ENCODE data around the gene POU2F3. TPM values are rescaled to one million over a fixed set of nuclear protein-coding genes. Genes with fewer than 3 reads are reported as not detected.
"Not testable (repeated sequence)": the region's sequence is repeated elsewhere in the genome, so short reads cannot be mapped to it uniquely, and the experiment has no call there.

The POU2F3 gene
- total RNA-seq, 1 experiment from 2014 or later = not detected

DNA sequence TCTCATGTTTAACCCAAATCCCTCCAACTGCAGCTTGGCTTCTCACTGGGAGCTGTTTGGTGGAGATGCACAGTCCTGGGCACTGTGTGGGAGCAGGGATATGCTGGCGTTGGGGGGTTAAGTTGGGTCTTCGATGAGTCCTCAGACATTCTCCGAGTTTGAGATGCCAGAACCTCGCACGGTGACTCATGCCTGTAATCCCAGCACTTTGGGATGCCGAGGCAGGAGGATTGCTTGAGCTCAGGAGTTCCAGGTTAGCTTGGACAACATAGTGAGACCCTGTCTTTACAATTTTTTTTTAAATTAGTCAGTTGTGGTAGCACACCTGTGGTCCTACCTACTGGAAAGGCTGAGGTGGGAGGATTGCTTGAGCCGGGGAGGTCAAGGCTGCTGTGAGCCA lies 20.7 kb downstream of the POU2F3 start:
- no peak for DNase-seq (ENCODE audit: low read depth)
- in situ Hi-C loops (cut with HindIII; ENCODE audit: low pct_unique_long_range_greater_than_20kb, low sequenced_read_pairs) = no loop called here

DNA sequence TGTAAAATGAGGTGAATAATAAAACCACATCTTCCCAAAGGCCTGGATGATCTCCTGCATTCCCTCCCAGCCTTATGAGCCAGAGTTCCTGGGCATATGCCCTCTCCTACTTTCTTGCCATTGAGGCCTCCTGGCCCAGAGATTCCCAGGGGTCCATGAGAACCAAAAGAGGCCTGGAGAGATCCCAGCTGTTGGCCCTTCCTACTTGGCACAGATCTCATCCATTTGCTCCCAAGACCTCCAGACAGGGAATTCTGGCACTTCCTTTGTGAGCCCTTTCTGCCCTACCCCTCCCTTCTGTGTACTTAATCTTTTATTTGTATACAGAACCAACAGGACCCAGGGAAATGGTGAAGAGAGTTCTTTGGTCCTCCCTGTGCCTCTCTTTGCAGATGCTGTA lies 21.4 kb downstream of the POU2F3 start:
- in situ Hi-C loops (cut with HindIII; ENCODE audit: low pct_unique_long_range_greater_than_20kb, low sequenced_read_pairs) = no loop called here
- DNase-seq (ENCODE audit: low read depth) = no peak

DNA sequence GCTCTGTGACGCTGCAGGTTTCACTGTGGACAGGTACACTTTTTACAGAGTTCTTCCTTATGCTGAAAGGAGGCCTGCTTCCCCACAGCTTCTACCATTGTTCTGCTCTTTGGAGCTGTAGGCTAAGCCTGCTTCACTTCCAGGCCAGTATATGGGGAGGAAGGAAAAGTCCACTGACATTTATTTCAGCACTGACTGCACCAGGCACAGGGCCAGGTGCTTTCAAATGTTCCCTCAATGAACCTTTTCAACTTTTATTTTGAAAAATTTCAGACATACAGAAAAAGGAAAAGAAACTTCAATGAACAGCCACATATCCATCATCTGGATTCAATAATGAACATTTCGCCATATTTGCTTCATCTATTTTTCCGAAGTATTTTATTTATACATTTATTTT lies 22.0 kb downstream of the POU2F3 start:
- in situ Hi-C loops (cut with HindIII; ENCODE audit: low pct_unique_long_range_greater_than_20kb, low sequenced_read_pairs) = no loop called here

GRCh38 chr11:120267319-120267718 lies 27.4 kb downstream of the POU2F3 start:
- no peak for DNase-seq (ENCODE audit: low read depth)
- in situ Hi-C loops (cut with HindIII; ENCODE audit: low pct_unique_long_range_greater_than_20kb, low sequenced_read_pairs) = no loop called here

More for the DNA sequence above, 22.0 kb downstream of the POU2F3 start:
- no peak for DNase-seq (ENCODE audit: low read depth)

GRCh38 chr11:120268686-120269085 lies 28.7 kb downstream of the POU2F3 start:
- no peak for DNase-seq (ENCODE audit: low read depth)
- in situ Hi-C loops (cut with HindIII; ENCODE audit: low pct_unique_long_range_greater_than_20kb, low sequenced_read_pairs) = no loop called here

DNA sequence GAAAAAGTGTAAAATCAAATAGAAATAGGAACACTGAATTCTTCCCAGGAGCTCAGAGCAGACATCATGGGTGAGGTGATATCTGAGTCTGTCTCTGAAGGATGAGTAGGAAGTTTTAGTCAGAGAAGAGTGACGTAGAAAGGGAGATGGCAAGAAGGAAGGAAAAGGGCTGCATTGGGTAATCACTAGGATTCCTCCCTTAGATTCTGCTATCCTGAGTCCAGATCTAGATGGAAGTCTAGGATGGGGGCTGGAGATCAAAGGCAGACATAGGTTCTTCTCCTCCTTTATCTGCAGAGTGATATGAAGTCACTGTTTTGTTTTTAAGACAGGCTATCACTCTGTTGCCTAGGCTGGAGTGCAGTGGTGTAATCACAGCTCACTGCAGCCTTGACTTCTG lies 30.4 kb downstream of the POU2F3 start:
- DNase-seq (ENCODE audit: low read depth) = no peak
- in situ Hi-C loops (cut with HindIII; ENCODE audit: low pct_unique_long_range_greater_than_20kb, low sequenced_read_pairs) = no loop called here

DNA sequence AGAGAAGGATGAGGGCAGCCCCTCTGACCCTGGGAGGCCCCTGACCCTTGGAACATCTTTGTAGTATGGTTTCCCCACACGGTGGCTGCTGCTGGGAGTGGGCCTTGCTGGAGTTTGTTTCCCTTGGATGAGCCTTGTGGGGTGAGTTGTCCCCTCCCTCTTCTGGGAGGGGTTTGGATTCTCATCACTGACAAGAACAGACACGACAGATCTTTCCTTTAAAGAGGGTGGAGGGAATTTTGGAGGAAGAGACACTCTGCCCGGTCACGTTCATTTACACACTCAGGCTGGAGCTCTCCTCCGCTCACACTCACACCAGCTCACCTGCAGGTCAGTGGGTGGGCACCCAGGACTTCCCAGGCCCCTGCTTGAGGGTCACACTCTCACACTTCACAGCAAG lies 31.7 kb downstream of the POU2F3 start:
- no peak for DNase-seq (ENCODE audit: low read depth)
- in situ Hi-C loops (cut with HindIII; ENCODE audit: low pct_unique_long_range_greater_than_20kb, low sequenced_read_pairs) = no loop called here

GRCh38 chr11:120272303-120272702 lies 32.4 kb downstream of the POU2F3 start:
- in situ Hi-C loops (cut with HindIII; ENCODE audit: low pct_unique_long_range_greater_than_20kb, low sequenced_read_pairs) = no loop called here
- no peak for DNase-seq (ENCODE audit: low read depth)

DNA sequence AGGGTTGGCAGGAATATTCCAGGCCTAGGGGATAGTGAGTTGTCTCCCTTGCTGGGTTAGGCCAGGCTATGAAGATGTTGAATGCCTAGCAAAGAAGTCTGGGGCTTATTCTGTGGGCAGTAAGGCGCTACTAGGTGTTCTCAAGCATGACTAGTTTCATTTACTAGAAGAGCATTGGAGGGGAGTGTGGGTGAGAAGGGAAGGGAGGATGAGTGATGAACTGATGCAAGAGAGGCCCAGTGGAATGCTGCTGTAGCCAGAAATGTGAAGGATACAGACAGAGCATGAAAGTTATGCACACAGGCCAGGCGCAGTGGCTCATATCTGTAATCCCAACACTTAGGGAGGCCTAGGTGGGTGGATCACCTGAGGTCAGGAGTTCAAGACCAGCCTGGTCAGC lies 33.5 kb downstream of the POU2F3 start:
- in situ Hi-C loops (cut with HindIII; ENCODE audit: low pct_unique_long_range_greater_than_20kb, low sequenced_read_pairs) = no loop called here
- DNase-seq (ENCODE audit: low read depth) = no peak

- in situ Hi-C loops (cut with HindIII; ENCODE audit: low pct_unique_long_range_greater_than_20kb, low sequenced_read_pairs); DNase-seq (ENCODE audit: low read depth): not testable (repeated sequence)
Observed at GRCh38 chr11:120273956-120274355, 34.0 kb downstream of the POU2F3 start.

DNA sequence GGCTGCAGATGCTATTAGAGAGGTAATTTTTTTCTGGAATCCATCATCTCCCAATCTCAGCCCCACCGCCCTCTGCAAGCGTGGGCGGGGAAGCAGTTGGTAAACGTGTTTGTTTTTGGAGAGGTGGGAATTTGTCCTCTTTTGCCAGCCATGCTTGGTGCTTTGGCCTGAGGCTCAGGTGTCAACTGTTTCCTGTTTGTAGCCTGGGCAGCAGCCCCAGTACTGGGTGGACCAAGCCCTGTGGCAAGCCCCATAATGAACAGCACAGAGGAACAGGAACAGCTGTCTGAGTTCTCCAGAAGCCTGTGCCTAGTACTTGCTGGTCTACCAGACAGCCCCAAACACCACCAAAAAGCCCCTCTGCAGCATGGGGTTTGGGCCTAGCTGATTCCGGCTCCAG lies 39.6 kb downstream of the POU2F3 start:
- no peak for DNase-seq (ENCODE audit: low read depth)
- in situ Hi-C loops (cut with HindIII; ENCODE audit: low pct_unique_long_range_greater_than_20kb, low sequenced_read_pairs) = no loop called here

GRCh38 chr11:120280600-120281051 lies 40.7 kb downstream of the POU2F3 start:
- in situ Hi-C loops (cut with HindIII; ENCODE audit: low pct_unique_long_range_greater_than_20kb, low sequenced_read_pairs) = no loop called here
- DNase-seq (ENCODE audit: low read depth) = no peak

- in situ Hi-C loops (cut with HindIII; ENCODE audit: low pct_unique_long_range_greater_than_20kb, low sequenced_read_pairs) = no loop called here
- no peak for DNase-seq (ENCODE audit: low read depth)
Observed at GRCh38 chr11:120281143-120281795, 41.3 kb downstream of the POU2F3 start.

DNA sequence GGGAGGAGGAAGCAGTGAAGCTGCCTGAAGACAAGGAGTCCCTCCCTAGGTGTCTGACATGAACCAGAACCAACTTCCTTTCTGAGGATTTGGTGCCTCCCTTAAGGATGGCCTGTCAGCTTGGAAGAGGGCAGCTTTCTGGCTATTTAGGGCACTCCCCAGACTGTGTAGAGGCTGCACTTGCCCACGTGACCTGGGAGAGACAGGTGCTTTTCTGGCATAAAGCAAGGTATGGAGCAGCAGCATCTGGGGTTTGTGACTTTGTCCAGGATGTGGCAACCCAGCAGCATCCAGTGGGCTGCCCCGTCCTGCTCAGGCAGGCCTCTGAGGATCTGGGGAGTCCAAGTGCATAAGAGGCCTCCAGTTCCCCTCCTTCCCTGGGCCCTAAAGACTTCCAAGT lies 43.2 kb downstream of the POU2F3 start:
- in situ Hi-C loops (cut with HindIII; ENCODE audit: low pct_unique_long_range_greater_than_20kb, low sequenced_read_pairs) = no loop called here
- no peak for DNase-seq (ENCODE audit: low read depth)

- no peak for DNase-seq (ENCODE audit: low read depth)
- in situ Hi-C loops (cut with HindIII; ENCODE audit: low pct_unique_long_range_greater_than_20kb, low sequenced_read_pairs) = no loop called here
Observed at GRCh38 chr11:120284272-120284671, 44.3 kb downstream of the POU2F3 start.

DNA sequence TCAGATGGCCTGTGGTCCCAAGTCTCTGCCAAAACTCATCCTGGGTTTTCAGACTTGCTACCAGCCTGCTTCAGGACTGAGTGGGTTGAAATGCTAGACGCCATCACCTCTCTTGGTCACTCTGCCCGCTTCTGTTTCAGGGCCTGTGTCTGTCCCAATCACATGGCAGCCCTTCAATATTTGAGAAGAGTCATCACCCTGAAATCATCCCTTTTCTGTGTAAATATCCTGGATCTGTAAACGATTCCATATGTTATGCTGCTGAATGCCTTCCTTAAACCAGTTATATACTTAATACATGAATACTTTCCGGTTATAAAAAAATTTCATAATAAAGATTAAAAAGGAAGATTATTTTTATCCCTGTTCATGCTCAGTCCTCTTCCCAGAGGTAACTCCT lies 45.3 kb downstream of the POU2F3 start:
- no peak for DNase-seq (ENCODE audit: low read depth)
- in situ Hi-C loops (cut with HindIII; ENCODE audit: low pct_unique_long_range_greater_than_20kb, low sequenced_read_pairs) = no loop called here

GRCh38 chr11:120288021-120288420 lies 48.1 kb downstream of the POU2F3 start:
- in situ Hi-C loops (cut with HindIII; ENCODE audit: low pct_unique_long_range_greater_than_20kb, low sequenced_read_pairs) = no loop called here
- no peak for DNase-seq (ENCODE audit: low read depth)

GRCh38 chr11:120289426-120289825 lies 49.5 kb downstream of the POU2F3 start:
- DNase-seq (ENCODE audit: low read depth) = no peak
- in situ Hi-C loops (cut with HindIII; ENCODE audit: low pct_unique_long_range_greater_than_20kb, low sequenced_read_pairs) = no loop called here

DNA sequence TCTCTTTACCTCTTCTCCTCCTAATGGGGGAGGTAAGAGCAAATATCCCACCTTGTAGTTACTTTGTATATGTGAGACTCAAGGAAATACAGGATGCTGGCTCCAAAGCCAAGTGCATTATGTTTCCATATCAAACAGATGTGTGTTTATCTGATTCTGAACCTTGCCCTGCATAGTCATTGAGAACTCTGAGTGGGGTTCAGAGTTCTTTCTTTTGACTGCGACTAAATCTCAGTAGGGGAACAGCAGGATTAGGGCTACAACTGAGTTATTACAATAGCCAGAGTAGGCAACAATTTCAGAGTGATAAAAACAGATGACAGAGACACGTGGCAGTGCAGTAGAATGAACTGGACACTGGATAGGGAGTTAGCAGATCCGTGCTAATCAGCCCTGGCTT lies 51.0 kb downstream of the POU2F3 start:
- in situ Hi-C loops (cut with HindIII; ENCODE audit: low pct_unique_long_range_greater_than_20kb, low sequenced_read_pairs) = no loop called here

DNA sequence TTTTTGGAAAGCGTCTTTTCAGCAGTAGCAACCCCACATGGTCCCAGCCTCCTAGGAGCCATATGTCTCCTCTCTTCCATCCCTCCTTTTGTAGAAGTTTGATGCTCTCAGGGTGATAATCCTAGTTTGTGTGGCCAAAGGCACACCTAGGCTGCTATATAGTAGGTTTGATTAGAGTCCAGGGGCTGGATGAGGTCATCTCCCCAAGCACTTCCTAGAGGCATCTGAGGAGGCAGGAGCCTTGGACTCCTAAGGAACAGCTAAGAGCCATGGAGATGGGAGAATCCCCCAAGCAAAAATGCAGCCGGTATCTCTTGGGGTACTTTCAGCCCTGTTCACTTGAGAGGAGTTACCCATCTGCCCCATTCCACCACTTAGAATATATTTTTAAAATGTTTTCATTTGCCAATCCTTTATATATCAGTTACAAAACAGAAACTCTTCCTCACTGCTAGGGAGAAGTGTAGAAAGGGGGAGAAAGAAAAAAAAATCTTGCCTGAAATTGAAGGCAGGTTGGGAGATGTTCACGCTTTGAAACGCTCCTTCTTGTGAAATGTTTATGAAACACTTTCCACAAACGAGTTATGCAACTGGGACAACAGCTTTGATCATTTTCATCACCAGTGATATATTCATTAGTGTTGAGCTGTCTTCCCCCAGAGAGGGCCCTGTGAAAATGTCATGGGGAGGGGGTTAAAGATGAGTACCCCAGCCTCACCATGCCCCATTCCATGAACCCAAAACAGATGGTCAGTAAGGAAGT lies 53.3 kb downstream of the POU2F3 start:
- in situ Hi-C loops (cut with HindIII; ENCODE audit: low pct_unique_long_range_greater_than_20kb, low sequenced_read_pairs) = no loop called here
- DNase-seq (ENCODE audit: low read depth) = no peak

More for the DNA sequence above, 51.0 kb downstream of the POU2F3 start:
- DNase-seq (ENCODE audit: low read depth) = no peak
